Uterus (tissue), 4 donors: ENCODE measurements around the gene MMADHC. TPM values are rescaled to one million over a fixed set of nuclear protein-coding genes. Genes with fewer than 3 reads are reported as not detected.

Experiments used
- DNase-seq, 2 donors: peaks; one replicate each; pipeline ENCODE4 v3.0.0-alpha.2; 2019 to 2020
- H3K27ac ChIP-seq, 2 donors: fragments of 200-600 bp; sonication (generic); 1 replicate in 1 of 2; 2 replicates in 1 of 2; pipeline ENCODE4 v1.5.1; 2016 to 2018
- H3K27me3 ChIP-seq, 2 donors: fragments of 200-600 bp; sonication (generic); one replicate each; pipeline ENCODE4 v1.5.1; 2018 to 2019; ENCODE audit warnings: control low read depth in 1 of 2
- H3K36me3 ChIP-seq, 2 donors: fragments of 200-600 bp; sonication (generic); one replicate each; pipeline ENCODE4 v1.5.1; 2019; ENCODE audit warnings: control low read depth in 1 of 2
- H3K4me1 ChIP-seq, 2 donors: fragments of 200-600 bp; sonication (generic); one replicate each; pipeline ENCODE4 v1.5.1; 2018 to 2019; ENCODE audit warnings: control low read depth in 1 of 2
- H3K4me3 ChIP-seq, 2 donors: fragments of 200-600 bp; sonication (generic); 1 replicate in 1 of 2; 2 replicates in 1 of 2; pipeline ENCODE4 v1.5.1; 2018 to 2019; ENCODE audit warnings: mild to moderate bottlenecking in 1 of 2
- H3K9me3 ChIP-seq, 2 donors: fragments of 200-600 bp; sonication (generic); one replicate each; pipeline ENCODE4 v1.5.1; 2019; ENCODE audit warnings: control low read depth in 1 of 2
- CTCF ChIP-seq, 4 experiments: fragments of 200-600 bp in 2 of 4; fragments of 450-650 bp in 2 of 4; sonication (generic) in 2 of 4; IDR thresholded peaks; one replicate each; pipeline ENCODE4 v1.5.1; 2016 to 2019; ENCODE audit warnings: antibody characterized with exemption in 4 of 4, mild to moderate bottlenecking in 2 of 4, moderate library complexity in 1 of 4
- POLR2A ChIP-seq, 2 donors: fragments of 450-650 bp; IDR thresholded peaks; one replicate each; pipeline ENCODE4 v1.6.1; 2016; ENCODE audit warnings: antibody characterized with exemption in 2 of 2, mild to moderate bottlenecking in 1 of 2, moderate library complexity in 1 of 2
- intact Hi-C: fragments of 100-400 bp; cut with DNase I; formaldehyde crosslinking; loops from one replicate; pipeline ENCODE4 v1.15.1; 2023; ENCODE audit warnings: low total_unique reads
- total RNA-seq, 4 donors: library from RNA; depleted of rRNA in 3 of 4; stranded (reverse); fragments of >200 nt in 3 of 4; gene quantifications; one replicate each; pipeline versions ENCODE4 v1.1.0 to v1.2.4, GENCODE V29; 2014 to 2023
- donor health status: DM: yes; HTN: yes; CAD: no.

MMADHC gene
- total RNA-seq, 4 donors from 2014 or later: 72.9 to 128 (median 106) TPM

GRCh38 chr2:149585166-149585885, 2.2 kb downstream of the MMADHC start:
- Histone ChIP-seq H3K4me3 (peak overlapping the region in 1 of 2 donors; percentile 87), H3K27ac (peak overlapping the region in 1 of 2 donors; percentile 11), H3K27me3 (no peaks in the 10 kb centered on the region), H3K4me1 (no peaks in the 10 kb centered on the region), H3K36me3 (no peaks in the 10 kb centered on the region), H3K9me3 (no peaks in the 10 kb centered on the region)
- intact Hi-C loops: no loop called here
- no peak for DNase-seq
- TF ChIP-seq CTCF (IDR thresholded peaks at IDR 0.05): no peak
- TF ChIP-seq POLR2A (IDR thresholded peaks at IDR 0.05): no peak

- no peaks in the 10 kb centered on the region for H3K36me3 ChIP-seq
- intact Hi-C loops: no loop called here
- H3K9me3 ChIP-seq: no peaks in the 10 kb centered on the region
- H3K27ac ChIP-seq: no peak overlapping the region
- H3K4me1 ChIP-seq: no peaks in the 10 kb centered on the region
- no peaks in the 10 kb centered on the region for H3K27me3 ChIP-seq
- no peak overlapping the region for H3K4me3 ChIP-seq
- TF ChIP-seq CTCF (IDR thresholded peaks at IDR 0.05) (no peak), POLR2A (IDR thresholded peaks at IDR 0.05) (no peak)
- no peak for DNase-seq
Observed at GRCh38 chr2:149579972-149580882, 7.3 kb downstream of the MMADHC start.

- Histone ChIP-seq H3K36me3 (no peaks in the 10 kb centered on the region), H3K27ac (no peak overlapping the region), H3K9me3 (no peaks in the 10 kb centered on the region), H3K4me3 (no peak overlapping the region), H3K27me3 (no peaks in the 10 kb centered on the region), H3K4me1 (peaks cover 0 to 5% of the 10 kb centered on the region in 2 donors)
- intact Hi-C loops: no loop called here
- no peak for TF ChIP-seq CTCF (IDR thresholded peaks at IDR 0.05)
- TF ChIP-seq POLR2A (IDR thresholded peaks at IDR 0.05): no peak
- no peak for DNase-seq
Observed at GRCh38 chr2:149577269-149577668, 10.3 kb downstream of the MMADHC start.

GRCh38 chr2:149575752-149576151, 11.8 kb downstream of the MMADHC start:
- H3K9me3 ChIP-seq: no peaks in the 10 kb centered on the region
- intact Hi-C loops: no loop called here
- no peak overlapping the region for H3K4me3 ChIP-seq
- H3K4me1 ChIP-seq: peaks cover 0 to 5% of the 10 kb centered on the region in 2 donors
- no peak for DNase-seq
- no peak for TF ChIP-seq POLR2A (IDR thresholded peaks at IDR 0.05)
- TF ChIP-seq CTCF (IDR thresholded peaks at IDR 0.05): no peak
- H3K27me3 ChIP-seq: no peaks in the 10 kb centered on the region
- H3K36me3 ChIP-seq: no peaks in the 10 kb centered on the region
- H3K27ac ChIP-seq: no peak overlapping the region

- DNase-seq: no peak
- no peaks in the 10 kb centered on the region for H3K27me3 ChIP-seq
- H3K4me1 ChIP-seq: peaks cover 0 to 5% of the 10 kb centered on the region in 2 donors
- no peak overlapping the region for H3K4me3 ChIP-seq
- TF ChIP-seq CTCF (IDR thresholded peaks at IDR 0.05) (no peak), POLR2A (IDR thresholded peaks at IDR 0.05) (no peak)
- H3K36me3 ChIP-seq: no peaks in the 10 kb centered on the region
- intact Hi-C loops: no loop called here
- no peak overlapping the region for H3K27ac ChIP-seq
- H3K9me3 ChIP-seq: no peaks in the 10 kb centered on the region
Observed at GRCh38 chr2:149575277-149575676, 12.3 kb downstream of the MMADHC start.
